Measurements from ENCODE around the gene NTNG2.

Gene NTNG2

GRCh38 chr9:132172185-132172584 is 10.3 kb downstream of the NTNG2 start:
- TF ChIP-seq GATA3 (IDR thresholded peaks at IDR 0.05; ENCODE audit: low read depth, low read length) (no peak), GATA2 (IDR thresholded peaks at IDR 0.05; ENCODE audit: low read depth, low read length) (no peak)

DNA sequence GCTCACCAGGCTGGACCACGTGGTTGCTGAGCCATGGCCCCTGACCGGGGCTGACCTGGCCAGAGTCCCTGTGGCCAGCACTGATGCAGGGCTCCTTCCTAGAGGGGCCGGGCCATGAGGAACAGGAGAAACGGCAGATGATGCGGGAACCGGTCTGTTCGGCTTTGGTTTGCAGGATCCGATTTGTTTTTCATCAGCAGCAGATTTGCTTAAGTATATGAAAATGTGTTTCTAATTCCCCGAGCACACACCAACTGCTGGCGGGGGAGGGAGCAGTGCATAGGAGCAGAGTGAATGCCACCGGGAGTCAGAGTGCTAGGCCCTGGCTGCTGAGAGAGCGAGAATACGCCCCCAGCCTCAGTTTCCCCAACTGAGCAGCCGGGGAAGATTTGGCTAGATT is 13.6 kb downstream of the NTNG2 start:
- TF ChIP-seq GATA2 (IDR thresholded peaks at IDR 0.05; ENCODE audit: low read depth, low read length): no peak
- no peak for TF ChIP-seq GATA3 (IDR thresholded peaks at IDR 0.05; ENCODE audit: low read depth, low read length)

GRCh38 chr9:132176338-132176737 is 14.5 kb downstream of the NTNG2 start:
- no peak for TF ChIP-seq GATA3 (IDR thresholded peaks at IDR 0.05; ENCODE audit: low read depth, low read length)
- no peak for TF ChIP-seq GATA2 (IDR thresholded peaks at IDR 0.05; ENCODE audit: low read depth, low read length)

DNA sequence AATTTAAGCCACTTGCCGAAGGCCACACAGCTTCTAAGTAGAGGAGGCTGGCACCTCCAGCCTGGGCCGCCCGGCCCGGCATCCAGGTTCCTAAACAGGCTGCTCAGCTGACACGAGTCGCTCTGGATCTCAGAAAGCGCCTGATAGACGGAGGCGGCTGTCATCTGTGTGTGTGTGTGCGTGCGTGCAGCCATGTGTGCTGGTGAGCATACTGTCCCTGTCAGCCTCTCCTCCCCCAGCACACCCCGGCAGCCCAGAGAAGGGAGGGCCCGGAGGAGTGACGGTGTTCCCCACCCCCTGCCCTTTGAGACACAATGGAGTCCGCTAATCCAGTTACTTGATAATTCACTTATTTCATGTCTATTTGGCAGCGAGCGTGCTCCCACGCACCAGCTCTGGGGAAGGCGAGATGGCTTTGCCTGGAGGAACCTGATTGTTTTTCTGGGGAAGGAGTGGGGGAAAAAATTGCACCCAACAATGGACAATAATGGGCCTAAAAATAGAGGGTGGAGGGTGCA is 20.0 kb downstream of the NTNG2 start:
- no peak; the same call in 1 of the 2 replicates for TF ChIP-seq GATA2 (IDR thresholded peaks at IDR 0.05; ENCODE audit: low read depth, low read length)
- no peak for TF ChIP-seq GATA3 (IDR thresholded peaks at IDR 0.05; ENCODE audit: low read depth, low read length)

DNA sequence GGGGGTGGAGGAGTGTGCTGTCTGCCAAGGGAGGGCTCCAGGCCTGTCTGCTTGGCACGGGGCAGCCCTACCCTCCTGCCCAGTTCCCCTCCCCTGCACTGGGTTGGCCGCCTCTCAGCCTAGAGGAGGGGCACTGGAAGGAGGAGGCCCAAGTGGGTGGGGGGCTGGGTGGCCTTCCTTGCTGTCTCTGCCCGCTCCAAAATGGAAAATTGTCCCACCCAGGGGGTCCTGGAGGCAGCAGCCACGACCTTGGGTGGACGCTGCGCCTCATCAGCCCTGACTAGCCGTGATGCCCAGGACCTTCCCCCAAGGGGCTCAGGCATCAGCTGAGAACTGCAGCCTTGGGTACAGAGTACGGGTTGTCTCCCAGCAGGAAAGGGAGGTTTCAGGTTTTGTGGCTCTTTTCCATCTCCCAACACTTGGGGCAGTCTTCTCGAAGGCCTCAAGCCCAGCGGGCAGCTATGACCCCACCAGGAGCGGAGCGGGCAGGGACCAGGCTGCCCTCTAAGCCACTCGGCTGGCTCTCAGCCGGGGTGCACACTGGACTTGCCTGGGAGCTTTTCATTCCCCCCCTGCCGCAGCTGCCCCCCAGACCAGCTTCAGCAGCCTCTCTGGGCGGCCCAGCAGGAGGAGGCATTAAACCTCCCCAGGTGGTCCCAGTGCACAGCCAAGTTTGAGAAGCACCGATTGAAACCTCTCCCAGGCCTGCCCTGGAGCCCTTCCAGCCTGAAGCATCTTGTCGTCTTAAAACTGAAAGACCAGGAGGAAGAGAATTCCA is 20.6 kb downstream of the NTNG2 start:
- TF ChIP-seq GATA2 (IDR thresholded peaks at IDR 0.05; ENCODE audit: low read depth, low read length) (no peak), GATA3 (IDR thresholded peaks at IDR 0.05; ENCODE audit: low read depth, low read length) (no peak)

DNA sequence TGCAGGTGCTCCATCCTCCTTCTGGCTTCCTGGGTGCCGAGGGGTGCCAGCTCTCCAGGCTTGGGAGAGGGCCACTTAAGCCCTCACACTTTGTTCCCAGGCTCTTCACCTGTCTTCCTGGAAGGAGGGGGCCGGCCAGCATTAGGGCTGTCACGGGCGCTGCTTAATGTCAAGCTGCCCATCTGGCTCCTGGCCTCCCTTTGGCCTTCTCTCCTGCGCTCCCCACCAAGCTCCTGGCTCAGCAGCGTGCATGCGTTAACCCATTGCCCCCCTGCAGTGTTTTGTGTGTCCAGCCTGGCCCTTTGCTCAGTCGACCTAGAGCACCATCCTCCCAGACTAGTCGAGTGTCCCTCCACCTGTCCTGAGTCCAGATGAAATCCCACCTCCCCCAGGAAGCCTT is 21.3 kb downstream of the NTNG2 start:
- no peak for TF ChIP-seq GATA3 (IDR thresholded peaks at IDR 0.05; ENCODE audit: low read depth, low read length)
- TF ChIP-seq GATA2 (IDR thresholded peaks at IDR 0.05; ENCODE audit: low read depth, low read length): no peak

GRCh38 chr9:132183715-132184114 is 21.9 kb downstream of the NTNG2 start:
- TF ChIP-seq GATA2 (IDR thresholded peaks at IDR 0.05; ENCODE audit: low read depth, low read length) (no peak), GATA3 (IDR thresholded peaks at IDR 0.05; ENCODE audit: low read depth, low read length) (no peak)

GRCh38 chr9:132184124-132184523 is 22.3 kb downstream of the NTNG2 start:
- TF ChIP-seq GATA3 (IDR thresholded peaks at IDR 0.05; ENCODE audit: low read depth, low read length) (no peak), GATA2 (IDR thresholded peaks at IDR 0.05; ENCODE audit: low read depth, low read length) (no peak)

- TF ChIP-seq GATA3 (IDR thresholded peaks at IDR 0.05; ENCODE audit: low read depth, low read length) (no peak), GATA2 (IDR thresholded peaks at IDR 0.05; ENCODE audit: low read depth, low read length) (no peak)
These were observed 23.5 kb downstream of the NTNG2 start for GRCh38 chr9:132185073-132186009.

DNA sequence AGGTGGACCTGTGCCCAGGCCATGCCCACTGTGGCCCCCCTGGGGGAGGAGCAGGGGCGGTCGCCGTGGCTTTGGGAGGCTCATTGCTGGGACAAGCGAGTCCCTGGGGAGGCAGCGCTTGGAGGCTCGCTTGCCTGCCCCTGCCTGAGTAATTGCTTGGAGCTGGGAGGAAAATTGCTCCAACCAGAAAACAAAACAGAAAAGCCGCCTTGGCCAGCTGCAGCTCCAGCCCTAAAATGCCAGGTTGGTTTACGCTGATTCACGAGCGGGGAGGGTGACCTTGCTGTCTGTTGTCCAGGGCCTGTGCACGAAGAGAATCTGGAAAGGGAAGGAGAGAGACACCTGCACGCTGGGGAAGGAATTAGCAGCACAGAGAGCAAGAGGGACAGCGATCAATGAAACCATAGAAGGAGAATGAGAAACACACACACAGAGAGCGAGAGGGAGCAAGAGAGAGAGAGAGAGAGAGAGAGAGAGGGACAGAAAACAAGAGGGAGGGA is 25.3 kb downstream of the NTNG2 start:
- TF ChIP-seq GATA3 (IDR thresholded peaks at IDR 0.05; ENCODE audit: low read depth, low read length) (no peak), GATA2 (IDR thresholded peaks at IDR 0.05; ENCODE audit: low read depth, low read length) (no peak)

DNA sequence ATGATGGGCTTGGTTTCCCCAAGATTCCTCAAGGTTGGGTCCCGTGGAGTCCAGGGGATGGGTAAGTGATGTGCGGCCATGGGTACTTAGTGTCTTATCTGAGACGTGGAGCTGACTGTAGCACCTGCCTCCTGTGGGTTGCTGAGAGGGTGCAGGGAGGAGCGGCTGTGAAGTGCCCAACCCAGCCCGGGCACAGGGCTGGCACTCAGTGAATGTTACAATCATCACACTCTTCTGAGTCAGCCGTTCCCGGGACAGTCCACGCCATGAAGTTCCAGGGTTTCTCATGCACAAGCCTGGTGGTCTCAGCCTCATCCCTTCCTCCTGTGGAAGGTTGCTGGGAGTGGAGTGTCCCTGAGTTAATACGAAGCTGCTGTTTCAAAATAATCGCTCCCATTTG is 29.1 kb downstream of the NTNG2 start:
- no peak for TF ChIP-seq GATA2 (IDR thresholded peaks at IDR 0.05; ENCODE audit: low read depth, low read length)
- TF ChIP-seq GATA3 (IDR thresholded peaks at IDR 0.05; ENCODE audit: low read depth, low read length): no peak

DNA sequence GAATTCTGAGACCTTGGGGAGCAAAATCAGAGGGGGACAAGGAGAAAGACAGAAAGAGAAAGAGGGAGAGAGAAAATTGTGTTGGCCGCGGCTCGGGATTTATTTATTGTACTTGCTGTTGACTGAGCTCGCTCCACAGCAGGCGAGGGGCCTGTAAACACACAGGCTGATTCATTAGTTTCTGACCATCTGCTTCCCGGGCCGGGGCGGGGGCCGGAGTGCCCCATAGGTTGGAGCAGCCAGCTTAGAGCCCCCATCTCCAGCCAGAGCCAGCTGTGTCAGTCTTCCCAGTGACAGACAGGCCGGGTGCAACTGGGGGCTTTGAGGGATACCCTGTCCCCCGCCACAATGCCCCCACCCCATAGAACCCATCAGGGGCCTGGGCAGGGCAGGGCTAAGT is 30.9 kb downstream of the NTNG2 start:
- no peak for TF ChIP-seq GATA3 (IDR thresholded peaks at IDR 0.05; ENCODE audit: low read depth, low read length)
- no peak for TF ChIP-seq GATA2 (IDR thresholded peaks at IDR 0.05; ENCODE audit: low read depth, low read length)

- TF ChIP-seq GATA2 (IDR thresholded peaks at IDR 0.05; ENCODE audit: low read depth, low read length) (no peak), GATA3 (IDR thresholded peaks at IDR 0.05; ENCODE audit: low read depth, low read length) (no peak)
These were observed 31.6 kb downstream of the NTNG2 start for GRCh38 chr9:132193227-132194124.
